ENCODE data around the gene RAB10. TPM values are rescaled to one million over a fixed set of nuclear protein-coding genes. Genes with fewer than 3 reads are reported as not detected.

Gene RAB10
- total RNA-seq, 1 experiment from 2014 or later, result 167 TPM

DNA sequence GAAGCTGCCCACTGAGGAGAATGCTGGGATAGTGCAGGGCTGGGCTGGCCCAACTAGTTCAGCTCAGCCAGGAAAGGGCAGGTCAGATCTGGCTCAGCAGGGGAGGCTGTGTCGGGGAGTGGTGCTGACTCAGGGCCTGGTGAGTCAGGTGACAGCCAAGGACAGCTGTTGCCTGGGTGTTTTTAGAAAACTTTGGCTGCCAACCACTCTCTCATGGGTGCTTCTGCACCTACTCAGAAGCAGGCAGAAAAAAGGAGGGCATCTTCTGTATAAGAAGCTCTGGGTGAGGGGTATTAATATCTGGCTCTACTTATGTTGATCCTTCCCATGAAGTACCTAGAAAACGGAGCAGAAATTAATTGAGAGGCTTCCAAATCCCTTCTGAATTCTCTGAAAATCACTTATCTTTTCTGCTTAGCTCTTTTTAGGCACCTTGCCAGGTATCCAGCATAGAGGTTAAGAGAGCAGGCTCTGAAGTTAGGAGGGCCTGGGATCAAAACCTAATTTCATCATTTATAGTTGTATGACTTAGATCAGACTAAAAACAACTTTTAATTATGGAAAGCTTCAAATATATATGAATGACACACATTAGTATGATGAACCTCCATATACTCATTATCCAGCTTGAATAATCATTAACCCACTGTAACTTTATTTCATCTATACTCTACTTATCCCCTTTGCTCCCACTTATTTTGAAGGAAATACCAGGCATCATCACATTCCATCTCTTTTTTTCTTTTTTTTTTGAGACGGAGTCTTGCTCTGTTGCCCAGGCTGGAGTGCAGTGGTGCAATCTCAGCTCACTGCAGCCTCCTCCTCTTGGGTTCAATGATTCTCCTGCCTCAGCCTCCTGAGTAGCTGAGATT lies 15.5 kb upstream of the RAB10 start:
- no TSS peak for BruUV-seq (replicated peaks)
- ATAC-seq (peak; percentile 99), DNase-seq (ENCODE audit: low read depth, low spot score) (peak; percentile 74)
- CTCF ChIA-PET, result interaction anchor here (1.1 kb wide), 1 partner anchor 27 kb away, joined by 4 read pairs; no protein-coding TSS in a partner anchor
- peak overlapping the region; percentile 20 for H3K9ac ChIP-seq (ENCODE audit: low read length)
- H3K79me2 ChIP-seq (ENCODE audit: insufficient read depth, low read length), result no peaks in the 10 kb centered on the region
- H3K27ac ChIP-seq (ENCODE audit: low read depth, low read length), result no peak overlapping the region; the same call in 1 of the 2 replicates
- peaks cover 21 to 25% of the 10 kb centered on the region in 2 experiments for H3K4me1 ChIP-seq (ENCODE audit: control insufficient read depth in 1 of 2, insufficient read depth in 2 of 2, low read length in 2 of 2)
- H3K27me3 ChIP-seq (ENCODE audit: insufficient read depth, low read length), result no peaks in the 10 kb centered on the region
- RAD21 ChIA-PET (ENCODE audit: low non-redundant PET in 1 of 2, low total read pairs in 2 of 2, uncharacterized antibody in 2 of 2, unreplicated experiment in 2 of 2), result no interaction called here
- H3K36me3 ChIP-seq (ENCODE audit: control insufficient read depth in 1 of 2, insufficient read depth in 2 of 2, low read length in 2 of 2), result no peaks in the 10 kb centered on the region
- H3K4me2 ChIP-seq (ENCODE audit: low read length), result peak overlapping the region; percentile 63
- intact Hi-C loops (cut with micrococcal nuclease), result no loop called here
- no peaks in the 10 kb centered on the region for H3K9me2 ChIP-seq (ENCODE audit: insufficient read depth)
- no peaks in the 10 kb centered on the region for H3K9me3 ChIP-seq (ENCODE audit: control insufficient read depth in 1 of 2, insufficient read depth in 1 of 2, low read depth in 1 of 2, low read length in 2 of 2)
- no peaks in the 10 kb centered on the region for H4K20me1 ChIP-seq (ENCODE audit: insufficient read depth)
- no peak overlapping the region for H3K4me3 ChIP-seq (replicated peaks in 1 of 2; ENCODE audit: low read depth in 1 of 2, low read length in 2 of 2)
- no peak overlapping the region for H2AFZ ChIP-seq (ENCODE audit: low read depth, low read length, poor library complexity, severe bottlenecking)
- POLR2A ChIA-PET, result interaction anchor here (1.3 to 2.1 kb wide), 2 partner anchors 10 to 15 kb away, joined by 5 to 9 read pairs; partner anchors contain the start of gene RAB10
- TF ChIP-seq POLR2AphosphoS5 (IDR thresholded peaks at IDR 0.05; ENCODE audit: low read depth, low read length), result peak; percentile 41; the same call in 1 of the 2 replicates
- no peak for TF ChIP-seq ELF1 (IDR thresholded peaks at IDR 0.05; ENCODE audit: borderline replicate concordance, low read depth)
- no peak for TF ChIP-seq EZH2 (IDR thresholded peaks at IDR 0.05)
- no peak; the same call in 1 of the 2 replicates for TF ChIP-seq SP1 (IDR thresholded peaks at IDR 0.05; ENCODE audit: low read depth)
- TF ChIP-seq, protein P1, sequence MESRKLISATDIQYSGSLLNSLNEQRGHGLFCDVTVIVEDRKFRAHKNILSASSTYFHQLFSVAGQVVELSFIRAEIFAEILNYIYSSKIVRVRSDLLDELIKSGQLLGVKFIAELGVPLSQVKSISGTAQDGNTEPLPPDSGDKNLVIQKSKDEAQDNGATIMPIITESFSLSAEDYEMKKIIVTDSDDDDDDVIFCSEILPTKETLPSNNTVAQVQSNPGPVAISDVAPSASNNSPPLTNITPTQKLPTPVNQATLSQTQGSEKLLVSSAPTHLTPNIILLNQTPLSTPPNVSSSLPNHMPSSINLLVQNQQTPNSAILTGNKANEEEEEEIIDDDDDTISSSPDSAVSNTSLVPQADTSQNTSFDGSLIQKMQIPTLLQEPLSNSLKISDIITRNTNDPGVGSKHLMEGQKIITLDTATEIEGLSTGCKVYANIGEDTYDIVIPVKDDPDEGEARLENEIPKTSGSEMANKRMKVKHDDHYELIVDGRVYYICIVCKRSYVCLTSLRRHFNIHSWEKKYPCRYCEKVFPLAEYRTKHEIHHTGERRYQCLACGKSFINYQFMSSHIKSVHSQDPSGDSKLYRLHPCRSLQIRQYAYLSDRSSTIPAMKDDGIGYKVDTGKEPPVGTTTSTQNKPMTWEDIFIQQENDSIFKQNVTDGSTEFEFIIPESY (IDR thresholded peaks at IDR 0.05; ENCODE audit: extremely low read depth, insufficient replicate concordance, low read length), result no peak
- TF ChIP-seq EGR1 (IDR thresholded peaks at IDR 0.05; ENCODE audit: low read depth), result no peak
- TF ChIP-seq, protein P2, sequence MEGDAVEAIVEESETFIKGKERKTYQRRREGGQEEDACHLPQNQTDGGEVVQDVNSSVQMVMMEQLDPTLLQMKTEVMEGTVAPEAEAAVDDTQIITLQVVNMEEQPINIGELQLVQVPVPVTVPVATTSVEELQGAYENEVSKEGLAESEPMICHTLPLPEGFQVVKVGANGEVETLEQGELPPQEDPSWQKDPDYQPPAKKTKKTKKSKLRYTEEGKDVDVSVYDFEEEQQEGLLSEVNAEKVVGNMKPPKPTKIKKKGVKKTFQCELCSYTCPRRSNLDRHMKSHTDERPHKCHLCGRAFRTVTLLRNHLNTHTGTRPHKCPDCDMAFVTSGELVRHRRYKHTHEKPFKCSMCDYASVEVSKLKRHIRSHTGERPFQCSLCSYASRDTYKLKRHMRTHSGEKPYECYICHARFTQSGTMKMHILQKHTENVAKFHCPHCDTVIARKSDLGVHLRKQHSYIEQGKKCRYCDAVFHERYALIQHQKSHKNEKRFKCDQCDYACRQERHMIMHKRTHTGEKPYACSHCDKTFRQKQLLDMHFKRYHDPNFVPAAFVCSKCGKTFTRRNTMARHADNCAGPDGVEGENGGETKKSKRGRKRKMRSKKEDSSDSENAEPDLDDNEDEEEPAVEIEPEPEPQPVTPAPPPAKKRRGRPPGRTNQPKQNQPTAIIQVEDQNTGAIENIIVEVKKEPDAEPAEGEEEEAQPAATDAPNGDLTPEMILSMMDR (IDR thresholded peaks at IDR 0.05 in 2 of 3, conservative IDR thresholded peaks at IDR 0.05 in 1 of 3; ENCODE audit: borderline replicate concordance in 1 of 3, insufficient read depth in 1 of 3, low read depth in 2 of 3, low read length in 2 of 3), result no peak
- TF ChIP-seq JUND (IDR thresholded peaks at IDR 0.05), result peak; percentile 62
- TF ChIP-seq CBX3 (IDR thresholded peaks at IDR 0.05; ENCODE audit: low read depth), result no peak
- TF ChIP-seq RAD21 (IDR thresholded peaks at IDR 0.05; ENCODE audit: low read depth), result no peak
- TF ChIP-seq SIN3A (IDR thresholded peaks at IDR 0.05; ENCODE audit: low read depth), result peak; percentile 46; the same call in 1 of the 2 replicates
- no peak for TF ChIP-seq ZFX (IDR thresholded peaks at IDR 0.05)
- TF ChIP-seq, protein P3, sequence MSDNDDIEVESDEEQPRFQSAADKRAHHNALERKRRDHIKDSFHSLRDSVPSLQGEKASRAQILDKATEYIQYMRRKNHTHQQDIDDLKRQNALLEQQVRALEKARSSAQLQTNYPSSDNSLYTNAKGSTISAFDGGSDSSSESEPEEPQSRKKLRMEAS (IDR thresholded peaks at IDR 0.05), result no peak
- no peak for TF ChIP-seq POLR2A (IDR thresholded peaks at IDR 0.05; ENCODE audit: borderline replicate concordance, extremely low read depth, insufficient read depth, insufficient read length)
- no peak for TF ChIP-seq SRF (IDR thresholded peaks at IDR 0.05; ENCODE audit: low read depth)
- 0 out of 2 replicates have a peak, but pooled peaks have one; percentile 14 for TF ChIP-seq CEBPB (IDR thresholded peaks at IDR 0.05; ENCODE audit: low read depth)
- no peak for TF ChIP-seq ZNF274 (IDR thresholded peaks at IDR 0.05; ENCODE audit: low read depth, low read length)
- no peak for TF ChIP-seq EZH2phosphoT487 (IDR thresholded peaks at IDR 0.05; ENCODE audit: borderline replicate concordance)
- TF ChIP-seq TCF7L2 (IDR thresholded peaks at IDR 0.05; ENCODE audit: borderline replicate concordance, extremely low read depth, insufficient read depth, insufficient read length), result no peak
- peak; percentile 57 for TF ChIP-seq FOSL1 (IDR thresholded peaks at IDR 0.05; ENCODE audit: low read depth)
- TF ChIP-seq, protein P4, sequence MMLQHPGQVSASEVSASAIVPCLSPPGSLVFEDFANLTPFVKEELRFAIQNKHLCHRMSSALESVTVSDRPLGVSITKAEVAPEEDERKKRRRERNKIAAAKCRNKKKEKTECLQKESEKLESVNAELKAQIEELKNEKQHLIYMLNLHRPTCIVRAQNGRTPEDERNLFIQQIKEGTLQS (IDR thresholded peaks at IDR 0.05), result no peak

All from HCT116 (cell line).